Stimulated activated CD8-positive, alpha-beta memory T cell treated with anti-CD3 and anti-CD28 coated beads, Interleukin-4, amount 100 ng/mL, for 24 hours (primary cell): ENCODE measurements around the gene PNKD.
A peak's percentile ranks its signal among the peaks of the same experiment; 100 is the strongest.

Source experiments
- DNase-seq: peaks from one replicate; pipeline ENCODE4 v3.0.0-alpha.2; 2020; ENCODE audit warnings: low read depth

PNKD gene, protein sequence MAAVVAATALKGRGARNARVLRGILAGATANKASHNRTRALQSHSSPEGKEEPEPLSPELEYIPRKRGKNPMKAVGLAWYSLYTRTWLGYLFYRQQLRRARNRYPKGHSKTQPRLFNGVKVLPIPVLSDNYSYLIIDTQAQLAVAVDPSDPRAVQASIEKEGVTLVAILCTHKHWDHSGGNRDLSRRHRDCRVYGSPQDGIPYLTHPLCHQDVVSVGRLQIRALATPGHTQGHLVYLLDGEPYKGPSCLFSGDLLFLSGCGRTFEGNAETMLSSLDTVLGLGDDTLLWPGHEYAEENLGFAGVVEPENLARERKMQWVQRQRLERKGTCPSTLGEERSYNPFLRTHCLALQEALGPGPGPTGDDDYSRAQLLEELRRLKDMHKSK

DNA sequence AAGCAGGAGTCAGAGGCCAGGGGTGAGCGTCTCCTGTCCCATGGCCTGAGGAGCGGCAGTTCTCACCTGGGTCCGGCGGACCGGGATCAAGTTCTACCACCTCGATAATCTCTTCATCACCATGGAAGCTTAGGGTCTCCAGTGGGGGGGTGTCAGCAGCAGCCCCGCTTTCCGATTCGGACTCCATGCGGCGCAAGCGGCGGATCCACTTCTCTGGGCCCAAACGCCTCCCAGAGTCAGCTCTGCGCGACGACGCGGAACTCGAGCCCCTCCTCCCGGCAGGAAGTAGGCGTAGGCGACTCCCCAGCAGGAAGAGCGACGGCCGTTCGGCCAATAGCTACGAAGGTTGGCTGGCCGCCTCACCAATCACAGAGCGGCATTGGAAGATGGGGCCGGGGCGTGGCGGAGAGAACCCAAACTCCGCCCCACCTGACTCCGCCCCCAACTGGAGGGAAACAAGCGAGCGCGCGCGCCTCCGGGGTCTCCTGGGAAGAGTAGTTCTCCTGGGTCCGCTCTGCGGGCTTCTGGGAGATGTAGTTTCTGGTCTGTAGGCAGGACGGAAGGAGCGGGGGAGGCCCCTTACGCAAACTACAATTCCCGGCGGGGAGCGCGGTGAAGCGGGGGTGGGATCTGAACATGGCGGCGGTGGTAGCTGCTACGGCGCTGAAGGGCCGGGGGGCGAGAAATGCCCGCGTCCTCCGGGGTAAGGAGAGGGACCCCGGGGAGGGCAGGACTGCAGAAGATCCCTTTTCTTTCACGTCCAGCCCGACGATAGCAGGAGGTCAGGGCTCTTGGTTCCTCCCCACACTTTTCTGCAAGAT, at the start of gene PNKD, which contains the start of gene AAMP:
Gene PNKD (plus strand): TSS at position 620 of the 821 bp plus-strand sequence. CDS start 17 bp downstream, at position 637.
Gene AAMP (minus strand): TSS at position 238 of the 821 bp plus-strand sequence. CDS start 51 bp downstream, at position 187.
- peak; percentile 99 for DNase-seq

DNA sequence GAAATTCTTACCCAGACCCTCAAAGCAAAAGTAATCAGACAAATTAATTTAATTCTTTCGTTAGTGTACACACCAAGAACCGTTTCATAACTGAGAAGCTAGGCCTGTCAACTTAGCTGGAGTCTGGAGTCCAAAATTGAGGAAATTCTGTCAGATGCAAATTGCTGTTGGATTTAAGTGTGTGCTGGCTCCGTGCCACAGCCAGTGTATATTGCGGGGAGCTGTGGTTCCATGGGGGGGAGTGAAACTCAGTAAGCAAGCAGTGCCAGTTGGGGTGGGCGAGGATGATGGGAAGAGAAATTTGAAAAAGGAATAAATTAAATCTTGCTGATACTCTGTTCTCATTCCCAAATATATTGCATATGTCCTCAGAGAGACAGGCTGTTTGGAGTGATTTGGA, 49.3 kb upstream of the PNKD start:
- no peak for DNase-seq

DNA sequence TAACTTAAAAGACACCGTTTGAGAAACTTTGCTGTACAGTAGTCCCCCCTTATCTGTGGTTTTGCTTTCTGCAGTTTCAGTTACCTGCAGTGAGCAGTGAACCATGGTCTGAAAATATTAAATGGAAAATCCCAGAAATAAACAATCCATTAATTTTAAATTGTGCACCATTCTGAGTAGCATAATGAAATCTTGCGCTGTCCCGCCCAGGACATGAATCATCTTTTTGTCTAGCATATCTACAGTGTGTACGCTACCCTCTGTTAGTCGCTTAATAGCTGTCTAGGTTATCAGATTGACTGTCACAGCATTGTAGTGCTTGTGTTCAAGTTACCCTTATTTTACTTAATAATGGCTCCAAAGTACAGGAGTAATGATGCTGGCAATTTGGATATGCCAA, 47.3 kb upstream of the PNKD start:
- DNase-seq = no peak

DNA sequence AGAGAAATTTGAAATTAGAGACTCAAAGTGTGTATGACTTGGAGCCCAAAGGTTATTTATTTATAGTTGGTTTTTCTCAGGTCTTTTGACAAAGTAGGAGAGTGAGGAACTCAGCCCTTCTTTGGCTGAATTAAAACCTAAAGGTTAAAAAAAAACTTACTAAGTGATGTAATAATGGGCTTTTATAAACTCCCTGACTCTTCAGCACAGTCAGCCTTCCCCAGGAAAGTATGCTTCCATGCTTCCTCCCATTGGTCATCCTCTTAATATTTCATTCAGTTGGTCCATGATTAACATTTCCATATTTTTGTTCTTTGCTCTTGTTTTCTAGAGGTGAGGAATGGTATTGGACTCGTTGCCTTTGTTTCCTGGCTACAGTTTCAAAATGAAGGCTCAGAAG, 46.1 kb upstream of the PNKD start:
- no peak for DNase-seq

DNA sequence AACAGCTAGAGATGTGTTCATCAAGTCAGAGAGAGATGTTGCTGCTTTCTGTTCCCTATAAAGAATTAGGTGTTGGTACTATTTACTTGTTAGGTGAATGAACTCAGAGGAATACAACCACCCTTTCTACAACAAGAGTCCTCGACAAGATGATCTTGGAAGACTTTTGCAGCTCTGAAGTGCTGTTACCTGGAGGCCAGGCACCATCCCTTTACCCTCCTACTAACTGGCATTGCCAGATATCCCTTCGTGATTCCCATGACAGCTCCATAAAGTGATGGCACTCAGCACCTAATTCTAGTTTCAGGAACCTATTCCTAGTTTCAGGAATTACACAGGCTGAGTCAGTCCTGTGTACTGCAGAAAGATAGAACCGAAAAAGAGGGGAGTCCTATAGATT, 43.4 kb upstream of the PNKD start:
- no peak for DNase-seq

DNA sequence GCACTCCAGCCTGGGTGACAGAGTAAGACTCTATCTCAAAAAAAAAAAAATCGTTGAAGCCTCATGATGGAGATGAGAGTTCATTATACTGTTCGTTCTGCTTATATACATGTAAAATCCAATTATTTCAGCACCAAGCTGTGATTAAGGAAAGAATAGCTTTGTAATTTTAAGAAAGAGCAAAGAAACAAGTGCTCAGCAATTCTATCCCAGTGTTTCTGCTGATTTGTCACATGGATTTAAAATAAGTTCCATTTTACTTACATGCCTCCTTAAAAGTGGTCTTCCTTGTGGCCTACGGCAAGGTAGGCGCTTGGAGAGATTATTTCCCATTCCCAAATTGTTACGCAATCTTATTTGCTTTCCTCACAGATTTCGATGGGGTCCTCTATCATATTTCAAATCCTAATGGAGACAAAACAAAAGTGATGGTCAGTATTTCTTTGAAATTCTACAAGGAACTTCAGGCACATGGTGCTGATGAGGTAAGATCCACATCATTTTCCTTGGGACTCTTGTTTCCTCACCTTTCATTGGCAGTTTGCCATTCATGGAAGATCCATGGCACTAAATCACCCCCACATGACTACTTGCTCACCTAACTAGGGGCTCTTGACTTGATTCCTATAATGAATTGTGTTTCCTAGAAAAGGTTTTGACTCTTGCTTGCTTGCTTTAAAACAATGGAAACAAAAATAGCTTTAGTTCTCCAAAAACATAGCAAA, 41.8 kb upstream of the PNKD start:
- no peak for DNase-seq

DNA sequence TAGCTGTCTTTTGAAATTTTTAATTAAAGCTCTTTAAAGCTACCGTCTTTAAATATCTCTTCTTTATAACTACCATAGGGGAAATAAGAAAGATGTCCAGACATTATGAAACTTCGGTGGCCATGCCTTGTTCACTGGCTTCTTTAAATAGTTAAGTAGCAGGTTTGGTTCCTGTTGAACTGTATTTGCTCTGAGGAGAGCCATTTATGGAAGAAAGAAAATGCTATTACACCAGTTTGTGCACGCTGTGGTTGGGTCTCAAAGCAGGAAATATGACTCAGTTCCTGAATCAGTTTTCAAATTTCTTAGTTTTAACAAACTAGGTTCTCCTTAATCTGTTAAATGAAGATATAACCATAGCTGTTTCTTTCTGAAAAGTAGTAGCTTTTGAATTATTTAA, 41.1 kb upstream of the PNKD start:
- DNase-seq = no peak

DNA sequence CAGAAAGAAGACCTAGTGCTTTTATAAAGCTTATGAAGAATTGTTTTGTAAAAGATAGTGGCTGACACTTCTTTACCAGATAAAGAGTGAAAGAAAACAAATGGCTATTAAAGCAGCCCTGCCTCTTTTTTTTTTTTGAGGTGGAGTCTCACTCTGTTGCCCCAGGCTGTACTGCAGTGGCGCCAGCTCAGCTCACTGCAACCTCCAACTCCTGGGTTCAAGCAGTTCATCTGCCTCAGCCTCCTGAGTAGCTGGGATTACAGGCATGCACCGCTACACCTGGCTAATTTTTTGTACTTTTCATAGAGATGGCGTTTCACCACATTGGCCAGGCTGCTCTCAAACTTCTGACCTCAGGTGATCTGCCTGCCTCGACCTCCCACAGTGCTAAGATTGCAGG, 40.5 kb upstream of the PNKD start:
- DNase-seq = no peak

DNA sequence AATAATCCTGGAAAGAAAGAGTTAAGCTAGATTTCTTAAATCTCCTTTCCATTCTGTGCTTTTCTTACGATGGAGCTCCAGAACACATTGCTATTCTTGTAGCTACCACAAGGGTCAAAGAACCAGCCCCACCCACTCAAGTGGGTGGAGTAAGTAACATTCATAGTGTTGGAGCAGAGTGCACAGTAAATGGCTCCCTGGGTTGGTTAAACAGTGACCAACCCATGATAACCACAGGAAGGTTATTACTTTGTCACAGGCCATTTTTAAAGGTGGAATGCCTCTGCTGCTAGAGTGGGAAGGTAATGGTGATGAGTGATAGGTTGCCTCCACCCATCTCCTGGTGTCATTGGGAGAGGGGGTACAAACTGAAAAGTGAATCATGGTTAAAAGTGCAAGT, 39.4 kb upstream of the PNKD start:
- no peak for DNase-seq

DNA sequence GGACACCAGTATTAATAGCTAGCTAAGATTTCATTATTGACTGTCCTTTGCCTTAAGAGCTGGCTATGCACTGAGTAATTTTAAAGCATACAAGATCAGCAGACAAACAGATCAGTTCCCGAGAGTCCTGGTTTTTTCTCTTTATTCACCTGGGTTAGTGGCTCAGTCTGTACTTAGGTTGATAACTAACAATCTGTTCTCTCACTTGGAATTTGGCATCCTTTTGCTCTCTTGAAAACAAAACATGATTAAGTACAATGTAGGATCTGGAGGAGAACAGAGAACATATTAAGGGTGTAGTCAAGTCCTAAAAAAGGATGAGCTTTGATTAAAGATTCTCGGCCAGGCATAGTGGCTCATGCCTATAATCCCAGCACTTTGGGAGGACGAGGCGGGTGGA, 36.8 kb upstream of the PNKD start:
- DNase-seq = no peak

DNA sequence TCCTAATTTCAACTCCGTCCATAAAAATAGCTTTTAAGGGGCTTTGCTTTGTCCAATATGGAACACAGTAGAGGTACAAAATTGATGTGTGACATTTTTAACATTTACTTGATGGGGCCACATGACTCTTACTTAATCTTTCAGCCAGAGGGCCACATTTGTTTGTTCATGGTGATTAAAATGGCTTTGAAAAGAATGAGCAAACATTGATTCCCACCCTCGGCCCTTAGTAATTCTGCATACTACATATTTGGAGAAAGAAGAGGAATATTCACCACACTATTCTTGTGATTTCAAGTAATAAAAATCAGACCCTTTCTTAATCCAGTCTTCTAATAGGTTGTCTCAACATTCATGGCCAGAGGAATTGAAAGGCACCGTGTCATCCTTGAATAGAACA, 35.8 kb upstream of the PNKD start:
- DNase-seq = no peak

DNA sequence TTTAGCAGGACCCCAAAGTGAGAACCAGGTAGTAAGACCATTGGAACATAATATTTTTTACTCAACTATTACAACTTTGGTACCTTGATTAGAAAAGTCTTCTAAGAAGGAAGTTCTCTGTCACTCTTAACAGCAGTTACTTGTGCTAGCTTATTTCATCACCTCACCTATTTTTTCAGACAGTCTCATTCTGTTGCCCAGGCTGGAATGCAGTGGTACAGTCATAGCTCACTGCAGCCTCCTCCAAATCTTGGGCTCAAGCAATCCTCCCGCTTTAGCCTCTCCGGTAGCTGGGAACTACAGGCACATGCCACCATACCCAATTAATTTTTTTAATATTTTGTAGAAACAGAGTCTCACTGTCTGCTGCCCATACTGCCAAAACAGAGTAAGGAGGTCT, 35.3 kb upstream of the PNKD start:
- DNase-seq = no peak

DNA sequence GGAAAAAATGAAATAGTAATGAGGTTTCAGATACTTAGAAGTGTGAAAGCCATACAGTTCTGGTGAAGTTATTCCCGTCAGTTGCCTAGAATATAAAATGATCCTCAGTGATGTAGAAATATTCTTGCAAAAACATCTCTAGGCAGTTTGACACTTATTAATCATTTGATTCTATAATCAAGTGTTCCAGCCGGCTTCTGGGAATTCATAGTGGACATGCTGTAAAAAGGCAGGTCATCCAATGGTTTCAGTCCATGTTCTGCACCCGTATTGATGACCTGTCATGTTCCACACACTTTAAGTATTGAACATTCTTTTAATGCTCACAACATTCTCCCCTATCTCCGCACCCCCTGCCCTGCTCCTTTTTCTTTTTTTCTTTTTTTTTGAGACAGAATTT, 33.5 kb upstream of the PNKD start:
- DNase-seq = no peak

DNA sequence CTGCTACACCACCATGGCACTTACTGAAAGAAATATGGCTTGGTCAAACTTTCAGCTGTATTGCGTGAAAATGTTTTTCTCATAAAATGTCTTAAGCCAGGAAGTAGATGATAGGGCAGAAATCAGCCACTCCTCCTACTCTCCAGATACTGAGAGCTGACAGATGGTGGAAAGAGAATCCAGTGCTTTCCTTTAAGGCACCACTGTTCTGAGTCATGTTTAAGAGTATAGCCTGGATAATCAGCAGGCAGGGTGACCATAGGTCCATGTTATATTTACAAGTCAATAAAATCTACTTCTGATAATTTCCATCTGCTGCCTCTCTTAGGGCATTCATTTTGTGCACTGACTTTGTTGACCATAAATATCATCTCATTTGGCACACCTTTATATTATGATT, 31.4 kb upstream of the PNKD start:
- no peak for DNase-seq

DNA sequence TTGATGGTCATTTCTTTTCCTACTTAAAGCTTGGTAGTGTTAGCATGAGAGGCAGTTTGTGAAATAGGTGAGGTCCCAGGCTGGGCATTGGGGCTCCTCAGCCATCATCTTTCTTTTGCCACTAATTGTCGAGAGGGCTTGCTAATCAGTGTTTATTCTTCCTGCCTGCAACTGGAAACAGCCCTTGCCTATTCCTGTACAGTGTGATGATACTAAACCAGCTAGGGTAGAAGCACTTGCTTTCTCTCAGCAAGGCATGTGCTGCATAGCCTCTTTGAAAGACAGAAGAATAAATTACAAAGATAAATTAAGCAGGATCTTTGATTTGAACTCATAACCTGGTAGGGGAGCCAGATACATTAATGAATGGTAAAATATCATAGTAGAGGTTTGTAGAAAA, 26.1 kb upstream of the PNKD start:
- no peak for DNase-seq

DNA sequence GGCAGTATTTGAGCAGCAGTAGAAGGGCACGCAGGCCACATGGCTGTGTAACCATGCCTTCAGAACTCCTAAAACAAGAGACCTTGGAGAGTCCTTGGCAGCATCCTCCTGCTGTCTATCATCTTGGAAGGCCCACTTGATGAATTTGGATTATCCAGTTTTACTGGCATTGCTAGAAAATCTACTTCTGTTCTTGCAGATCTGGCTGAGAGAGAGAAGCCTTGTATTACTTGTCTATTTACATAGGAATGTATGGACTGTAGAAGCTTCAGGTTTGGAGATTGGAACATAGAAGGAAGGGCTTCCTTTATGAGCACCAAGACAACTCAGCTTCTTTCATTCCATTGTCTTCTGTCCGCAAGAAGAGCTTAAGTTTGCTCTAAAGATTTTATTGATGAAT, 25.7 kb upstream of the PNKD start:
- no peak for DNase-seq

DNA sequence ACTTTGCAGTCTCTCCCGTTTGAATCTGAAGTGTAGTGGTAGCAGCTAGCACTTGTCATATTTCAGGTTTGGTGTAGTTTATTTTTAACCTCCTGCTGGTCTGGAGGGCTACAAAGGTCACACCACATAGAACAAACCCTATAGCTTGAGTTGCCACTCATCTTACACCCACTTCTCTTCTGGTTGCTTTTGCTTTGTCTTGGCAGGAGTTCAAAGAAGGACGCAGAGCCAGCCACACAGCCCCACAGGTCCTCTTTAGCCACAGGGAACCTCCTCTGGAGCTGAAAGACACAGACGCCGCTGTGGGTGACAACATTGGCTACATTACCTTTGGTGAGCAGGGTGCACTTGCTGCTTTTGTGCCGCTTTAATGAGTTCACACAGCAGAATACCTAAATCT, 25.1 kb upstream of the PNKD start:
- DNase-seq = no peak

DNA sequence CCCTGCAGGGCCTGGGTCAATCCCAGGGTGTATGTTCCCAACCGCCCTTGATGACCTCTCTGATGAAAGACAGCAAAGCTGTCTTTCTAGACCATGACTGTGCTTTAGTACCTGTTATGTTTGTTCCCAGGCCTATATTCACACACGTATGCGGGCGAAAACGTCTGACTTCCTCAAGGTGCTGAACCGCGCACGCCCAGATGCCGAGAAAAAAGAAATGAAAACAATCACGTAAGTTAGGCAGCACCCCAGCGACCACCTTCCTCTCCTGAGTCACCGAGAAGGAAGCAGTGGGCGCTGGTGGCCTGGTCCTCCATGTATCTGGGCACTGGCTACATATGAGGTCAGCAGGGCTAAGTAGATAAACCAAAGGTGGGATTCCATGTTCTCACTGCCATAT, 20.6 kb upstream of the PNKD start:
- no peak for DNase-seq

DNA sequence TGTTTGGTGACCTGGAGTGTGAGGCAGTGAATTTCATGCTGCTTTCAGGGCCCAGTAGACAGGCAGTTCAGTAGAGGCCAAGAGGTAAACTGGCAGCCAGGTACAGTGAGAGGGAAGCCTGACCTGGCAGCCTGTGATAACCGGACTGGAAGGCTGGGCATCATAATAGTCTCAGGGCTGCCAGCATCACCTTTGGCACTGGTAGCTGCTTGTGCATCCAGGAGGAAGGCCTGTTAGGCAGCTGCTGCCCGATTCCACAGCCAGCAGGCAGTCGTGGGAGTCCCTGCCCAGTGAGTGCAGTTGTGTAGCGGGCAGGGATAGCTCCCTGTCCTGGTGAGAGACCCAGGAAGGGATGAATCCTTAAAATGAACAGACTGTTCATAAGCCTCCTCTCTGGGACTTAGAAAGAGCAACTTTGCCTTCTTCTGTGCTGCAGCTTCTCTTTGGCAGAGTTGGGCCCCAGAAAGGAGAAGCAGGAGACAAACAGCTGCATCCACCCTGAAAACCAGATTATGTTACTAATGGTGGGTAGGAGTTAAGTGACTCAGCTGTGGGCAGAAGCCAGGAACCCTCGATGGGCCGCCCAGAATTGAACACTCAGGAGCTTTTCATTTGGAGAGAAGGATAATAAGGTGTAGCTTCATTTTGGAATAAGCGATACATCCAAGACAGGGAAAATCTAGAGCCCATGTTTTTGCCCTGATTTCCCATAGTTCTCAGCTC, 17.6 kb upstream of the PNKD start:
- DNase-seq = no peak

DNA sequence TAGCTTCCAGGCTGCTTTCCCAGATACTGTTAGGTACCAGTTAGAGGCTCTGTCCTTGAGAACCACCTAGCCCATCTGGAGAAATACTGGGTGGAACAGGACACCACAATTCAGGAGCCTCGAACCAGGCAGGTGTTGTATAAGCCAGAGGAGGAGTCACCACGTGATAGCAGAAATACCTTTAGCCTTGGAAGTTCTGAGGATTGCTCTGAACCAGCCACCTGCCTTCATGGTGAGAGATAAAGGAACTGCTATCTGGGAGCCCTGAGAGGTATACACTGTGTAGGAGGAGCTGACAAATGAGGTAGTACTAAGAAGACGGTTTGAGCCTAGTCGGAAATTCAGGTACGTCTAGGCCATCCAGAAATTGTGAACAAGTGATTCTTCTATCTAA, 17.1 kb upstream of the PNKD start:
- no peak for DNase-seq

DNA sequence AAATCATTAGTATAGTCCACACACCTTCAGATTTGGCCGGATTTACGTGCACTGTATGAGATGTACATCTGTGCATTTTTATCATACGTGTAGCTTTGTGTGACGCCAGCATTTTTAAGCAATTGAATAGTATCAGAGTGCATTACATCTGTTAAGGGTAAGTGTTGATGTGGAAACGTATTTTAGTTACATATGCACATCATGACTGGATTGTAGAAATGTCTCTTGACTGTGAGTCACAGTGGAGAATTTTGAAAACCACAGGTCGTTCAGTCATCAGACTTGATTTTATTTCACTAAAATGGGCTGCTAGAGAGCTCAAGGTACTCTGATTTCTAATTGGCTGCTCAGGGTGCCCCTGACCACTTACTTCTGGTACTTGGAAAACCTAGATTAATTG, 14.9 kb upstream of the PNKD start:
- DNase-seq = no peak
